Neural cell (in vitro differentiated cells): ENCODE measurements around the gene HSDL2.
A peak's percentile ranks its signal among the peaks of the same experiment; 100 is the strongest.

Experiments
- CTCF ChIP-seq: fragments of 450-650 bp; IDR thresholded peaks from 2 replicates; pipeline ENCODE4 v1.5.1; 2014; ENCODE audit warnings: antibody characterized with exemption, mild to moderate bottlenecking, moderate library complexity; ENCODE audit not compliant: poor library complexity, severe bottlenecking
- EP300 ChIP-seq: fragments of 450-650 bp; conservative IDR thresholded peaks from 2 replicates; pipeline ENCODE4 v1.6.1; 2014; ENCODE audit warnings: antibody characterized with exemption, mild to moderate bottlenecking, moderate library complexity; ENCODE audit not compliant: poor library complexity, severe bottlenecking
- EZH2 ChIP-seq: fragments of 200-600, 300-800 bp; shearing (Covaris generic), sonication (generic); IDR thresholded peaks from 2 replicates; pipeline ENCODE4 v1.6.1; 2014; ENCODE audit warnings: antibody characterized with exemption, low read length, borderline replicate concordance, mild to moderate bottlenecking; ENCODE audit not compliant: insufficient read depth, poor library complexity, severe bottlenecking
- MXI1 ChIP-seq: fragments of 450-650 bp; conservative IDR thresholded peaks from 2 replicates; pipeline ENCODE4 v1.6.1; 2014; ENCODE audit warnings: antibody characterized with exemption, mild to moderate bottlenecking; ENCODE audit not compliant: poor library complexity, severe bottlenecking
- POLR2AphosphoS5 ChIP-seq: IDR thresholded peaks from 2 replicates; pipeline ENCODE4 v1.6.1; 2012
- REST ChIP-seq: IDR thresholded peaks from 2 replicates; pipeline ENCODE4 v1.6.1; 2012; ENCODE audit warnings: borderline replicate concordance
- TAF1 ChIP-seq: IDR thresholded peaks from 2 replicates; pipeline ENCODE4 v1.6.1; 2012; ENCODE audit warnings: low read depth

DNA sequence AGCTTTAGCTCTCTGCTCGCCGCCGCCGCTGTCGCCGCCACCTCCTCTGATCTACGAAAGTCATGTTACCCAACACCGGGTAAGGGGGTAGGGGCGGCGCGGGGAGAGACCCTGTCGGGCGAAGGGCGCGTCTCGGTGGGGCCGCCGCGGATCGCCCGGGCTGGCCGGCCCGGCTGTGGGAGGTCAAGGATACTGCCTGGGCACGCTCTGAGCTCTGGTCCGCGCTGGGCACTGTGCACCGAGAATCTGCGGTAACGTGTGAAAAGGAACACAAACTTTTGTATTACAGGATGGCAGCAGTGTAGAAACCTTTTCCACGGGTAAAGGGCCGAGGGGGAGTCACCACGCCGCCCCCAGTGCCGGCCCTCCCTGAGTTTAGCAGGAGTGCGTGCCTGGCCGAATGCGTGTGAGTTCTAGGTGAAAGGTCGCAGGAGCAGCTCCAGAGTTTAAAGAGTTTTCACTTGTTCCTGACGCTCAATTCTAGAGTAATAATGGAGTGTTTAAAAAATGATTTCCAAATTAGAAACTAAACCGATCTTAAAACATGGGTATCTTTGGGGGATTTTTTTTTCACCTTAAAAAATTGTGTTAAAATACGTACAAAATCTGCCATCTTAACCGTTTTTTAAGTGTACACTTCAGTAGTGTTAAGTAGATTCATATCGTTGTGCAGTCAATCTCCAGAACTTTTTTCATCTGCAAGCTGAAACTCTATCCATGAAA lies at the start of gene HSDL2:
- TF ChIP-seq MXI1 = peak; percentile 33
- TF ChIP-seq CTCF = no peak
- no peak for TF ChIP-seq EP300
- no peak for TF ChIP-seq EZH2
- TF ChIP-seq POLR2AphosphoS5 = no peak
- no peak for TF ChIP-seq TAF1
- TF ChIP-seq REST = no peak
